GM21381 (cell line): ENCODE results near the gene ABR.

ENCODE experiments used
- ATAC-seq: cut with Tn5 transposase; IDR thresholded peaks from one replicate; pipeline ENCODE4 v1.9.1; 2021; ENCODE audit warnings: mild to moderate bottlenecking, moderate library complexity; ENCODE audit not compliant: unreplicated experiment

The ABR gene

DNA sequence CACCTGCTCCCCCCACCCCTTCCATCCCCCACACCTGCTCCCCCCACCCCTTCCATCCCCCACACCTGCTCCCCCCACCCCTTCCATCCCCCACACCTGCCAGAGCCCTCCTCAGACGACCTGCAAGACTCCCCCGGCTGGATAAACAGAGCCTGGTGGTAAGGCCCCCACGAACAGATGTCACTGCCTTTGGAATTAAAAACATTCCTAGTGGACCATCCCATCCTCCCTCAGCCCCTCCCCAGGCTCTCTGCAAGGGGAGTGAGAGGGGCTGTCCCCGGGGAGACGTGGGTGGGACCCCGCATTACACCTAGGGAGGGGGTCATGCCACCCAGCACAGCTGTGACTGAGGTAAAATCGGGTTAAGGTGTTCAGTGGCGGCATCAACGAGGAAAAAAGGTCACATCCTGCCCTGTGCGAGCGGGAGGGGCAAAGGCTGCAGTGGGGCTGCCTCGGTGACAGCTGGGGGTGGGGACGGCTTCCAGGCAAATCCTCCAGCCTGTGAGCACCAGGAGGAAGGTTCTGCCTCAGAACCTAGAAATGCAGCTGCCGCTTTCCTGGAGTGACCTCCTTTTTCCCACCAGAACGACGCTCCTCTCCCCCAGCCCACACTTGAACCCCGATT is 144.1 kb downstream of the ABR start:
- ATAC-seq: no peak

- ATAC-seq: no peak
Measured at GRCh38 chr17:1034652-1035210, 145.1 kb downstream of the ABR start.

- no peak for ATAC-seq
Measured at GRCh38 chr17:1033503-1033902, 146.3 kb downstream of the ABR start.

GRCh38 chr17:1032391-1032790 is 147.4 kb downstream of the ABR start:
- no peak for ATAC-seq

GRCh38 chr17:1031711-1032110 is 148.1 kb downstream of the ABR start:
- ATAC-seq: no peak

DNA sequence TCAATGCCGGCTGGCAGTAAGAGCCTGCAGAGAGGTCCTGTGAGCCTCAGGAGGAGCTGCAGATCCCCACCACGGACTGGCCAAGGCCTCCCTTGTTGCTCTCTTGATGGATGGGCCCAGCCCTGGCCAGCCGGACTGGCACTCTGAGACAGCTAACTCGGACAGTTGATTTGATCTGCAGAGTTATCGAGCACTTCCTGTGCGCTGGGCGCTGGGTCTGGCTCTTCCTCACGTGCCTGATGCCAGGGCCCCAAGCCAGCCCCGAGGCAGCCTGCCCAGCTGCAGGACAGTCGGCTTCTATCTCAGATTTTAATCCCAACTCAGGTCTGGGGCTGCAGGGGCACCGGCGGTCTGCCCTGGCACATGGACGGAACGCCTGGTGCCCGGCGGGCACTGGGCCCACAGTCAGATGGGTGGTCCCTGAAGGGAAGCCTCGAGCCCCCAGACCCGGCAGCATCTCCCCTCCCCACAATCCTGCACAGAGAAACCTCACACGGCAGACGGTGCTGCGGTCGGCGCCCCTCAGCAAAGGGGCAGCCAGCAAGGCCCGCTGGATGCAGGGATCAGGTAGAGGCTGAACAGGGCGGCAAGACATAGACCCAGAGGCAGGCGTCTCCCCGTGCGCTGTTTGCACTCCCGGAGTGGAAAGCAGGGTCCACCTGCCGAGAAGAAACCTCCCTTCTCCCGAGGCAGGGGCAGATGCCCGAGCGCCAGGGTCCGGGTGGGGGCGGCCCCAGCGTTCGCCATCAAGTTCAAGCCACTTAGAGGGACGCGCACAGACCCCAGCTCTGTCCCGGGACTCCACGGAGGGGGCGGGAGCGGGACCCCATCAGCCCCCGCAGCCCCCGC is 148.9 kb downstream of the ABR start:
- no peak for ATAC-seq

- no peak for ATAC-seq
Measured at GRCh38 chr17:1029922-1030644, 149.7 kb downstream of the ABR start.

DNA sequence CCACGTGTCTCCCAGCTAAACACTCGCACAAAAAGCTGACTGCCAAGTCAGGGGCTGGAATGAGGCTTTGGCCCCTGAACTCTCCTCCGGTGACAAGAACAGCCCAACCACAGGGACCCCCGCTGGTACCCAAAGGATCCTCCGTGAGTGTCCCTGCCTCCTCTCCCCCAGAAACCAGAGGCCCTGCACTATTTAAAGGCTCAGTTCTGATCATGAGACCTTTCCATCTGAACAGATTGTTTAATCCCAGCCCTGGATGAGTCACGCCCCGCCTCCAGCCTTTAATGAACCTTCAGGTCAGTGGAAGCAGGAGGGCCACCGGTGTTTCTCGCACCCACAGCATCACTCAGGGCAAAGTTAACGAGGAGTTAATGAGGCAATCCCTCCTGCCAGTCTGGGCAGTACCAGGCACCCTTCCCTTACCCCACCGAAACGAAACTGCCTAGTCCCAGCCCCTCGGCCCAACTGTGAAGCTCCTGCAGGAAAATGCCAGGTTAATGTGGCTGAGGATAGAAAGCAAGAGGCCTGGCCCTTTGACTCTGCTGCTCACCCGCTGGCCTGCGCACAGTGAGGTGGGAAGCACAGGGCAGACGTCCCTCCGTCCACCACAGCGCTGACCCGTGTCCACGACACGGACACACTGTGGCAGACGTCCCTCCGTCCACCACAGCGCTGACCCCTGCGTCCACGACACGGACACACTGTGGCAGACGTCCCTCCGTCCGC is 150.4 kb downstream of the ABR start:
- no peak for ATAC-seq

DNA sequence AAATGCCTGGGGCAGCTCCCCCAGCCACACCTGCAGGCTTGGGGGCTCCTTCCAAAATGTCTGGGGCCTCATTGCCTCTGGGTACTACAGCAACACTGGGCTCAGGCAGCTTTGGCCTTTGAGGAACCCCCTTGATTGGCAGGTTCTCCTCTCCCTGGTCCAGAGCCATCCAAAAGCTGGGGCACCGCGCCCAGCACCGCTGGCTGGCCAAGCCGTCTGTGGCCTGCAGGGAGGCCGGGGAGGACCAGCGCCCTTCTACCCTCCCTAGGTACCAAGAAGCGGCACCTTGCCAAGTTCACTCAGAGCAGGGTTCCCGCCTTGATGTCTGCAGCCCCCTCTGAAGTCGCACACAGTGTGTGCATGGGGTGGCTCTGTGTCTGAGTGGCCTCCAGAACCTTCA is 152.7 kb downstream of the ABR start:
- ATAC-seq: no peak

DNA sequence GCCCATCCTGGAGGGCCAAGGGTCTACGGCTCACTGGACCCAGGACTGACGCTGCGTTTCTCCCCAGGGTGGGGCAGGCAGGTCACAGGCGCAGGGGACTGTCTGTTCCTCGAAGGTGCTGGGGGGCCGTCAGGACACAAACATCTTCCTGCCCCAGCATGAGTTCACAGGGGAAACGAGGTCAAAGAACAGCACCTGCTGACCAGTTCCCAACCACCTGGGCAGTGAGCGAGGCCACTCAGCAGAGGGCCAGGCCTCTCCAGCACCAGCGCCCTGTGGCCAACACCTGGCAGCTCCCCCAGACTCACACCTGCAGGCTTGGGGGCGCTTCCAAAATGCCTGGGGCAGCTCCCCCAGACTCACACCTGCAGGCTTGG is 153.2 kb downstream of the ABR start:
- ATAC-seq: no peak

DNA sequence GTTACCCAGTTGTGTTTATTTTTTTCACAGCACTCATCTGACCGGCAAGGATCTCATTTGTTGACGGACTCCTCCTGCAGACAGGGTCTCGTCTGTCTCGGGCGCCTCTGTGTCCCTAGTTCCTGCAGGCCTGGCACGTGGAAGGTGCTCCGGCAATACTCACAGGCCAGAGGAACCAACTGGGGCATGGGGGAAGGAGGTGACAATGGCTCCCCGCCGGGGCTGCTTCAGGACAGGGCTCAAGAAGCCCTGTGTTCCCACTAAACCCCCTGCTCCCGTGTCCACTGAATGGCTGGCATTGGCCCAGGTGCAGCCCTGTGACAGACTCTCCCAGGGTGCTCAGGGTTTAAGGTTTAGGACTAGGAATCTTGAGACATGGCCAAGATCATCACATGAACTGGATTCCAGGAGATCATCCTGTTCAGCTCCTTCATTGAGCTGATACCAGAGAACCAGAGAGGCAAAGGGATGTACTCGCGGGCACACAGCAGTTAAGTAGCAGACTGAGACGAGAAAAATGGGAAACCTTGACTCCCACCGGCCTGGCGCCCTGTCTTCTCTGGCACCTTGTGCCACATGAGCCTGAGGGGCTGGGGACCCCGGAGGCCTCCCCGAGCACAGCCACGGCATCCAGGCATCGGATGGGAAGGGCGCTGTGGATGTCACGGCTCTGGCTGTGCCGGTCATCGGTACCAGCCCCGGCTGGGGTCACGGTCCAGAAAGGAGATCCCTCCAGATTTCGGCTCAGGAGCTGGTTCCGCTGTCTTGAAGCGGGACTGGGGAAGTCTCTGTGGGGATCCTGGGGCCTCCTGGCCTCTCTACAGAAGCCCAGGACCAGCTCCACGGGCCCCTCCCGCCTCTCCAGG is 153.8 kb downstream of the ABR start:
- no peak for ATAC-seq

- ATAC-seq: no peak
Measured at GRCh38 chr17:1024076-1024475, 155.7 kb downstream of the ABR start.

DNA sequence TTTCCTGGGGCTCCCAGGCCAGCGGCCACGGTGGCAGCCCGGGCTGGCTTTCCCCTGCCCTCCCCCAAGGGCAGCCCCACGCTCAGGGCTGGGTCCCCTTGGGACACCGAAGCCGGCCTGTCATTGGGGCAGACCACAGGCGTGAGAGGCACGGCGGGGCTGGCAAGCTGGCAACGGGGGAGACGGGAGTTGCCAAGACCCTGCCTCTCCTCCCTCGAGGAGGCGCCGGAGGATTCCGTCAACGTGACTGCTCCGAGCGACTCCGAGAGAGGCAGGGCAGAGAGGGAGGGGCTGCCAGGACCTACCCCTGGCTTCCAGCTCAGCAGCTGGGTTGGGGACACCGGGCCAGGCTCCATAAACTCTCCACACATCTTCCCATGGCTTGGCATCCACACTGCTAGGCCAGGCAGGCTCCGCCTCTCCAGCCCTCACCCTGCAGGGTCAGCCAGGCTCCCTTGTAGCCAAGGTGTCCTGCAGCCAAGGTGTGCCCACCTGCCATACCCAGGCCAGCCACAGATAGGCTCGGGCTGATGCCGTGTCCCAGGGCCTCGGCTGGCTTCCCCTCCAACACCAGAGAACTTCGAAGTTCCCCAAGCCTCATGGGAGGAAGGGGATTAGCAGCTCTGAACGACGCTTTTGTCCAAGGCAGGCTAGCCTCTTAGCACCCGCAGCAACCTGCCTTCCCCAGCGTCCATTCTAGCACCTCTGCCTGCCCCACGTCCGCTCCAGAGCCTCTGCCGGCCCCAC is 157.3 kb downstream of the ABR start:
- no peak for ATAC-seq

GRCh38 chr17:1021147-1021546 is 158.6 kb downstream of the ABR start:
- ATAC-seq: no peak

GRCh38 chr17:1019451-1019850 is 160.3 kb downstream of the ABR start:
- no peak for ATAC-seq

- no peak for ATAC-seq
Measured at GRCh38 chr17:1018547-1018946, 161.2 kb downstream of the ABR start.

- no peak for ATAC-seq
Measured at GRCh38 chr17:1013729-1014090, 166.1 kb downstream of the ABR start.

DNA sequence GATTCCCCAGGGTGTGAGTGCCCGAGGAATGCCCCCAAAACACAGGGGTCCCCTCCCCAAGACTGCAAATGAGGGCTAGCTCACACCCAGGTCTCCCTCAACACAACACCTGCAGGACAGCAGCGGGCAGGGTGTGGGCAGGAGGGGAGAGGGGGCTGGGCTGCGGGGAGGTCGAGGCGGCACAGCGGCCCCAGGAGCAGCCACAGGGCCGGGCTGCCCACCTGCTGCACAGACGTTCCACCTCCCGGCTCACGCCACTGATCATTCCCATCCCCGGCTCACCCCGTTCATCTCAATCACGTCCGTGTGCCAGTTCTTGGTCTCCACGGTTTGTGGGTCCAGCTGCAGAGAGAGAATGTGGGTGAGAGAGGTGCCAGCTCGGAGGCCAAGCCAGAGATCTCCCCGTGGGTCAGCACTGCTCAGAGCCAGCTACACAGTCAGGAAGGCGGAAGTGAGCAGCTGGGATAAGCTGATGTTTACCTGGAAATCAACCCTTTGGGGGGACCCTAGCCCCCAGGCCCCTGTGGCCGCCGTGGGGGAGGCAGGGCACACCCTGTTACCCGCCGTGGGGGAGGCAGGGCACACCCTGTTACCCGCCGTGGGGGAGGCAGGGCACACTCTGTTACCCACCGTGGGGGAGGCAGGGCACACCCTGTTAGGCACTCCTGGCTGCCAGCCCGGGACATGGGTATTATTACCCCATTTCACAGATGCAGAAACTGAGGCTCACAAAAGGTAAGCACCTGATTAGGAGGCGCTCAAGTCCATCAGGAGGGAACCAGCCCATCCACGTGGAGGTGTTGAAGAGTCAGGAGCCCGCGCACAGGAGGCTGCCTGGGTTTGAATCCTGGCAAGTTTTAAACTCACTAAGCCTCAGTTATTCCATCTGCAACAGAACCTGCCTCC is 166.7 kb downstream of the ABR start:
- ATAC-seq: no peak
